ENCODE measurements around the gene NME3. TPM values are rescaled to one million over a fixed set of nuclear protein-coding genes. Genes with fewer than 3 reads are reported as not detected.

NME3 gene
- total RNA-seq, 1 experiment from 2014 or later, result 49.0 TPM

GRCh38 chr16:1745900-1746692 lies 25.2 kb downstream of the NME3 start:
- no peaks in the 10 kb centered on the region for H3K9me2 ChIP-seq (ENCODE audit: insufficient read depth)
- H2AFZ ChIP-seq, result 0 out of 2 replicates have a peak overlapping the region, but pooled peaks have one; percentile 49
- no peaks in the 10 kb centered on the region for H3K27me3 ChIP-seq (ENCODE audit: insufficient read depth, low read depth)
- TSS peak; percentile 58 for BruUV-seq (replicated peaks)
- peak; percentile 95 to 97 for DNase-seq
- H3K4me3 ChIP-seq, result peak overlapping the region; percentile 49; the same call in 1 of the 2 replicates
- intact Hi-C loops (cut with micrococcal nuclease; ENCODE audit: unreplicated experiment), result loop anchor here (1.0 to 2.0 kb wide), 4 partner anchors 27 to 67 kb away; partner anchors contain the start of genes JPT2 and MRPS34
- peaks cover 49% of the 10 kb centered on the region for H3K4me1 ChIP-seq (replicated peaks; ENCODE audit: insufficient read depth)
- no peaks in the 10 kb centered on the region for H4K20me1 ChIP-seq (ENCODE audit: insufficient read depth)
- H3K79me2 ChIP-seq (ENCODE audit: low read depth), result 0 out of 2 replicates have a peak, but pooled peaks cover 3% of the 10 kb centered on the region
- TF ChIP-seq EZH2 (IDR thresholded peaks at IDR 0.05; ENCODE audit: low read depth) (no peak), CTCF (conservative IDR thresholded peaks at IDR 0.05) (no peak)
- no peaks in the 10 kb centered on the region for H3K9me3 ChIP-seq (ENCODE audit: insufficient read depth, low read depth)
- H3F3A ChIP-seq (ENCODE audit: insufficient read depth, low read depth), result peaks cover 36% of the 10 kb centered on the region
- ChIA-PET POLR2A (ENCODE audit: unreplicated experiment) (interaction anchor here (0.6 to 1.6 kb wide), 11 partner anchors 24 to 405 kb away, joined by 3 to 18 read pairs (median 3); partner anchors contain the start of genes NUBP2, RPS2 and SPSB3), CTCF (interaction anchor here (0.5 to 1.7 kb wide), 4 partner anchors 27 to 68 kb away, joined by 3 to 6 read pairs (median 6); partner anchors contain the start of genes EME2, JPT2 and MRPS34)
- H3K36me3 ChIP-seq (ENCODE audit: low read depth), result no peaks in the 10 kb centered on the region; the same call in 1 of the 2 replicates
- H3K4me2 ChIP-seq, result peak overlapping the region; percentile 88
- peak overlapping the region; percentile 100 for H3K27ac ChIP-seq

- H3K4me3 ChIP-seq, result peak overlapping the region; percentile 49; the same call in 1 of the 2 replicates
- H3K9me2 ChIP-seq (ENCODE audit: insufficient read depth), result no peaks in the 10 kb centered on the region
- ChIA-PET POLR2A (ENCODE audit: unreplicated experiment) (interaction anchor here (0.6 to 1.6 kb wide), 8 partner anchors 25 to 406 kb away, joined by 3 to 18 read pairs (median 6); partner anchors contain the start of genes NUBP2 and SPSB3), CTCF (interaction anchor here (0.6 to 1.7 kb wide), 4 partner anchors 40 to 1297 kb away, joined by 3 to 6 read pairs (median 4); partner anchors contain the start of gene JPT2)
- no peaks in the 10 kb centered on the region; the same call in 1 of the 2 replicates for H3K36me3 ChIP-seq (ENCODE audit: low read depth)
- TF ChIP-seq EZH2 (IDR thresholded peaks at IDR 0.05; ENCODE audit: low read depth) (no peak), CTCF (conservative IDR thresholded peaks at IDR 0.05) (no peak; the same call in 1 of the 2 replicates)
- H3K79me2 ChIP-seq (ENCODE audit: low read depth), result 0 out of 2 replicates have a peak, but pooled peaks cover 5% of the 10 kb centered on the region
- H3K4me1 ChIP-seq (replicated peaks; ENCODE audit: insufficient read depth), result peaks cover 49% of the 10 kb centered on the region
- no peaks in the 10 kb centered on the region for H4K20me1 ChIP-seq (ENCODE audit: insufficient read depth)
- peak overlapping the region; percentile 100 for H3K27ac ChIP-seq
- no peak overlapping the region for H2AFZ ChIP-seq
- BruUV-seq (replicated peaks), result no TSS peak
- no peaks in the 10 kb centered on the region for H3K9me3 ChIP-seq (ENCODE audit: insufficient read depth, low read depth)
- no peaks in the 10 kb centered on the region for H3K27me3 ChIP-seq (ENCODE audit: insufficient read depth, low read depth)
- peak; percentile 91 to 94 for DNase-seq
- peak overlapping the region; percentile 88 for H3K4me2 ChIP-seq
- intact Hi-C loops (cut with micrococcal nuclease; ENCODE audit: unreplicated experiment), result loop anchor here (1.0 kb wide), 2 partner anchors 28 to 56 kb away; partner anchors contain the start of gene MRPS34
- peaks cover 37% of the 10 kb centered on the region for H3F3A ChIP-seq (ENCODE audit: insufficient read depth, low read depth)
Measured at GRCh38 chr16:1745181-1745899, 26.0 kb downstream of the NME3 start.
